RCC 7860 (cell line): ENCODE results near the gene MSANTD7.

Experiments
- DNase-seq: peaks from one replicate; pipeline ENCODE4 v3.0.0-alpha.2; 2015; ENCODE audit warnings: low spot score
- FAIRE-seq: peaks from 2 replicates; lab custom pipeline; 2012; peaks lifted over from hg19 to GRCh38; lab: Jason Lieb, UNC

The MSANTD7 gene

DNA sequence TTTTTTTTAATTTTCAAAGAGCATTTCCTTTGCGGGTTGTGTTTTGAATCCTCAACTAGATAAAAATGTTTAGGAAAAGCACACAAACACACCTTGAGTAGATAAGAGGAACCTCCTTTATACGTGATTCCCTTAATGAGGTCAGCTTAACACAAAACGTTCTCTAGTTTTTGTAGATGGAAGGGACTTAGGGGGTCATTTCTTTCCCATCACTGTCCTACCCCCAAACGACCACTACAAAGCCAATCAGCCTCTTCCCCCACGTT is 41.8 kb downstream of the MSANTD7 start:
- DNase-seq = no peak
- FAIRE-seq = no peak

DNA sequence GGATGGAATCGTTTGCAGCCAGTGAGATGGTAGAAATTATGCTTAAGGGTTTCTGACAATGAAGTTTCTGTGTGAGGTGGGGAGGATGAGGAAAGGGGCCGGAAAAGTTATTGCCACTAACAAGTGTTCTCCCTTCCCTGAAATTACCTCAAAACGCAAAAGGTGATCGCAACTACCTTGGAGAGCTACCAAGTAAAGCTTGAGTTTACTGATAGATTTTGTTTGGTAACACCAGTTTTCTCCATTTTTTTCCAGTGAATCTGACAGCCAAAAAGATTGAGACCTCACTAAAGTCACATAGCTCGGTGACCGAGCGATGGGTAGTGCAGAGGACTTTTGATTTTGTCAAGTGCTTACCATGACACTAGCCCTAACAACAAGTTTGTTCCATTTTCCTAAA is 42.1 kb downstream of the MSANTD7 start:
- FAIRE-seq (no peak), DNase-seq (no peak)

DNA sequence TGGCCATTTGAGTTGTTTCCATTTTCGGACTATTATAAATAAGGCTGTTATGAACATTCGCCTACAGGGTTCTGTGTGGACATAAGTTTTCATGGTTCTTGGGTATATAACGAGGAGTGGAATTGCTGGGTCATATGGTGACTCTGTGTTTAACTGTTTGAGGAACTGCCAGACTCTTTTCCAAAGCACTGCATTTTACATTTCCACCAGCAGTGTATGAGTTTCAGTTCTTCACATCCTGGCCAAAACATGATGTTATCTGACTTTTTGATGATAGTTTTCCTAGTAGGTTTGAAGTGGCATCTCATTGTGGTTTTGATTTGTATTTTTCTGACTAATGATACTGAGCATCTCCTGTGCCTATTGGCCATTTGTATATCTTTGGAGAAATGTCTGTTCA is 46.0 kb downstream of the MSANTD7 start:
- FAIRE-seq = no peak
- no peak for DNase-seq
